Testis (tissue), 2 donors: ENCODE results near the gene ANKRD62.

Experiments
- POLR2A ChIP-seq: fragments of 450-650 bp; IDR thresholded peaks from one replicate; pipeline ENCODE4 v1.6.1; 2017; ENCODE audit warnings: antibody characterized with exemption, mild to moderate bottlenecking, moderate library complexity
- TF ChIP-seq, protein P1 (sequence below), 3 experiments: fragments of 450-650 bp in 2 of 3; fragments of 200-600 bp in 1 of 3; sonication (generic) in 1 of 3; IDR thresholded peaks; one replicate each; pipeline ENCODE4 v1.5.1; 2016 to 2019; ENCODE audit warnings: antibody characterized with exemption in 3 of 3, mild to moderate bottlenecking in 2 of 3, moderate library complexity in 1 of 3

DNA sequence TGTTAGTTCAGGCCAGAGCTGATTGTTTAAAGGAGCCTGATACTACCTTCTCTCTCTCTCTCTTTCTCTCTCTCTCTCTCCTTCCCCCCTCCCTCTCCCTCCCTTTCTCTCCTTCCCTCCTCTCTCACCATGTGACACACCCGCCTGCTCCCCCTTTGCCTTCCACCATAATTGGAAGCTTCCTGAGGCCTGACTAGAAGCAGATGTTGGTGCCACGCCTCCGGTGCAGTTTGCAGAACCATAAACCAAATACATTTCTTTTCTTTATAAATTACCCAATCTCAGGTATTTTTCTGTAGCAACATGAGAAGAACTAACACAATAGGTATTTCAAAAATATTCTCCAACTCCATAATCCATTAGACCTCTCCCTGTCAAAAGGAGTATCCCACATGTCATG lies 62.4 kb downstream of the ANKRD62 start:
- TF ChIP-seq, protein P1, sequence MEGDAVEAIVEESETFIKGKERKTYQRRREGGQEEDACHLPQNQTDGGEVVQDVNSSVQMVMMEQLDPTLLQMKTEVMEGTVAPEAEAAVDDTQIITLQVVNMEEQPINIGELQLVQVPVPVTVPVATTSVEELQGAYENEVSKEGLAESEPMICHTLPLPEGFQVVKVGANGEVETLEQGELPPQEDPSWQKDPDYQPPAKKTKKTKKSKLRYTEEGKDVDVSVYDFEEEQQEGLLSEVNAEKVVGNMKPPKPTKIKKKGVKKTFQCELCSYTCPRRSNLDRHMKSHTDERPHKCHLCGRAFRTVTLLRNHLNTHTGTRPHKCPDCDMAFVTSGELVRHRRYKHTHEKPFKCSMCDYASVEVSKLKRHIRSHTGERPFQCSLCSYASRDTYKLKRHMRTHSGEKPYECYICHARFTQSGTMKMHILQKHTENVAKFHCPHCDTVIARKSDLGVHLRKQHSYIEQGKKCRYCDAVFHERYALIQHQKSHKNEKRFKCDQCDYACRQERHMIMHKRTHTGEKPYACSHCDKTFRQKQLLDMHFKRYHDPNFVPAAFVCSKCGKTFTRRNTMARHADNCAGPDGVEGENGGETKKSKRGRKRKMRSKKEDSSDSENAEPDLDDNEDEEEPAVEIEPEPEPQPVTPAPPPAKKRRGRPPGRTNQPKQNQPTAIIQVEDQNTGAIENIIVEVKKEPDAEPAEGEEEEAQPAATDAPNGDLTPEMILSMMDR (IDR thresholded peaks at IDR 0.05): no peak
- no peak for TF ChIP-seq POLR2A
